ENCODE measurements around the gene VTI1A. TPM values are rescaled to one million over a fixed set of nuclear protein-coding genes. Genes with fewer than 3 reads are reported as not detected.

VTI1A gene
- total and polyA plus RNA-seq, 7 donors, result 10.8 to 80.3 (median 36.8) TPM

- 96% methylated on average over 27 of the region's 27 CpGs for WGBS, 2 donors
- Histone ChIP-seq H3K27ac (no peak overlapping the region), H3K27me3 (no peaks in the 10 kb centered on the region), H3K36me3 (no peaks in the 10 kb centered on the region), H3K4me3 (no peak overlapping the region), H3K4me1 (peaks cover 0 to 5% (median 0%) of the 10 kb centered on the region in 4 donors), H3K9me3 (peaks cover 0 to 13% (median 9%) of the 10 kb centered on the region in 4 donors)
- TF ChIP-seq EP300 (IDR thresholded peaks at IDR 0.05) (no peak), POLR2A (IDR thresholded peaks at IDR 0.05) (no peak), CTCF (IDR thresholded peaks at IDR 0.05) (no peak), POLR2AphosphoS5 (IDR thresholded peaks at IDR 0.05) (no peak)
- intact Hi-C loops (cut with DNase I), result no loop called here
- DNase-seq, result no peak
Measured at GRCh38 chr10:112844681-112845544, 397.9 kb downstream of the VTI1A start.

- H3K27me3 ChIP-seq, result no peaks in the 10 kb centered on the region
- no peak overlapping the region for H3K27ac ChIP-seq
- H3K4me1 ChIP-seq, result peaks cover 0 to 1% (median 0%) of the 10 kb centered on the region in 4 donors
- no peak overlapping the region for H3K4me3 ChIP-seq
- DNase-seq, result no peak
- 96 to 97% methylated on average over 2 of the region's 2 CpGs for WGBS, 2 donors
- H3K9me3 ChIP-seq, result peaks cover 0 to 13% (median 9%) of the 10 kb centered on the region in 4 donors
- no peak for TF ChIP-seq POLR2AphosphoS5 (IDR thresholded peaks at IDR 0.05)
- no peak for TF ChIP-seq CTCF (IDR thresholded peaks at IDR 0.05)
- no peak for TF ChIP-seq POLR2A (IDR thresholded peaks at IDR 0.05)
- TF ChIP-seq EP300 (IDR thresholded peaks at IDR 0.05), result no peak
- intact Hi-C loops (cut with DNase I), result no loop called here
- no peaks in the 10 kb centered on the region for H3K36me3 ChIP-seq
Measured at GRCh38 chr10:112847778-112848177, 400.8 kb downstream of the VTI1A start.

- TF ChIP-seq POLR2A (IDR thresholded peaks at IDR 0.05) (no peak), POLR2AphosphoS5 (IDR thresholded peaks at IDR 0.05) (no peak), EP300 (IDR thresholded peaks at IDR 0.05) (no peak), CTCF (IDR thresholded peaks at IDR 0.05) (no peak)
- H3K27ac ChIP-seq, result no peak overlapping the region
- intact Hi-C loops (cut with DNase I), result no loop called here
Measured at GRCh38 chr10:112848228-112848627, 401.2 kb downstream of the VTI1A start.

DNA sequence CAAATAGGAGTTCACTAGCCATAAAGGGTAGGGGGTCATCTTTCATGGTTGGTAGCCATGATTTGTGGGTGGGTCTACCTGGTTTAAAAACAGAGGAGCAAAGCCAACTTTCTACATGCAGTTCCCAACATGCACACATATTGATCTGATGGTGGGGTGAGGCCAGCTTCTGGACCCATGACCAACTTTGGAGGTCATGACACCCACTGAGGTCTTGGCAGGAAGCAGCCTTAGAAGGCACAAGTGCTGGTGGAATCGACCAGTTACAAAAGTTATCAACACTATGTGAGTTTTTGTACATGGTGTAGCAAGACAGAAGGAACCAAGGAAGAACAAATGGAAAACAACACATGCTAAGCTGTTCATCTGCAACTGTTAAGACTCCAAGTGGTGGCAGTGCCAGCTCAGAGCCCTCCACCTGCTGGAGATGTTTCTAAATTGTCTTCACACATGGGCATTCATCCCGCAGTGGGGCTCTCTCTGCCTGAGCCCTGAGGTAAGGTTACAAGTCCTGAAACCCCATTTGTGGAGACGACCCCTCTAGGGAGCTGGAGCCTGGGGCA lies 401.9 kb downstream of the VTI1A start:
- intact Hi-C loops (cut with DNase I), result no loop called here
- Histone ChIP-seq H3K27me3 (no peaks in the 10 kb centered on the region), H3K9me3 (peaks cover 0 to 13% (median 9%) of the 10 kb centered on the region in 4 donors), H3K27ac (no peak overlapping the region), H3K36me3 (no peaks in the 10 kb centered on the region), H3K4me1 (no peaks in the 10 kb centered on the region), H3K4me3 (no peak overlapping the region)
- WGBS, 2 donors, result 88 to 94% methylated on average over 3 of the region's 3 CpGs
- DNase-seq, result no peak
- TF ChIP-seq POLR2A (IDR thresholded peaks at IDR 0.05), result no peak
- no peak for TF ChIP-seq POLR2AphosphoS5 (IDR thresholded peaks at IDR 0.05)
- no peak for TF ChIP-seq CTCF (IDR thresholded peaks at IDR 0.05)
- no peak for TF ChIP-seq EP300 (IDR thresholded peaks at IDR 0.05)

More at GRCh38 chr10:112848228-112848627, 401.2 kb downstream of the VTI1A start:
- Histone ChIP-seq H3K4me1 (no peaks in the 10 kb centered on the region), H3K4me3 (no peak overlapping the region), H3K36me3 (no peaks in the 10 kb centered on the region), H3K27me3 (no peaks in the 10 kb centered on the region), H3K9me3 (peaks cover 0 to 13% (median 9%) of the 10 kb centered on the region in 4 donors)
- 75 to 86% methylated on average over 2 of the region's 2 CpGs for WGBS, 2 donors
- DNase-seq, result no peak

Data from sigmoid colon (tissue), 7 donors.